H9 (cell line): Measurements from ENCODE around the gene FARSB. TPM values are rescaled to one million over a fixed set of nuclear protein-coding genes. Genes with fewer than 3 reads are reported as not detected.

Source experiments
- DNase-seq: peaks from one replicate; pipeline ENCODE4 v3.0.0-alpha.2; 2017
- H2AFZ ChIP-seq: one replicate; pipeline ENCODE4 v1.6.1; 2013; ENCODE audit warnings: mild to moderate bottlenecking, low read length, control low read depth, moderate library complexity
- H2AK5ac ChIP-seq: 2 replicates; pipeline ENCODE4 v1.6.1; 2013; ENCODE audit warnings: low read length, control low read depth, mixed read lengths; ENCODE audit not compliant: insufficient read length
- H2BK120ac ChIP-seq: one replicate; pipeline ENCODE4 v1.6.1; 2013; ENCODE audit warnings: low read depth, mild to moderate bottlenecking, low read length, control low read depth, inconsistent platforms; ENCODE audit not compliant: poor library complexity, severe bottlenecking
- H2BK12ac ChIP-seq: 2 replicates; pipeline ENCODE4 v1.6.1; 2013; ENCODE audit warnings: low read length, control low read depth, mixed read lengths, low read depth; ENCODE audit not compliant: insufficient read length
- H2BK15ac ChIP-seq: 2 replicates; pipeline ENCODE4 v1.6.1; 2013; ENCODE audit warnings: low read depth, low read length, control low read depth
- H2BK20ac ChIP-seq: one replicate; pipeline ENCODE4 v1.6.1; 2013; ENCODE audit warnings: low read depth, mild to moderate bottlenecking, low read length, control low read depth, inconsistent platforms; ENCODE audit not compliant: poor library complexity, severe bottlenecking
- H2BK5ac ChIP-seq: 2 replicates; pipeline ENCODE4 v1.6.1; 2013; ENCODE audit warnings: low read length, control low read depth, mixed read lengths; ENCODE audit not compliant: insufficient read length
- H3K14ac ChIP-seq: 2 replicates; pipeline ENCODE4 v1.6.1; 2013; ENCODE audit warnings: low read length, control low read depth; ENCODE audit not compliant: insufficient read depth
- H3K18ac ChIP-seq: 2 replicates; pipeline ENCODE4 v1.6.1; 2013; ENCODE audit warnings: low read depth, mild to moderate bottlenecking, mixed read lengths, low read length, control low read depth; ENCODE audit not compliant: insufficient read length
- H3K23ac ChIP-seq: 2 replicates; pipeline ENCODE4 v1.6.1; 2013; ENCODE audit warnings: low read length, control low read depth, mixed read lengths, low read depth; ENCODE audit not compliant: insufficient read length
- H3K23me2 ChIP-seq: 2 replicates; pipeline ENCODE4 v1.6.1; 2013; ENCODE audit warnings: low read depth, mild to moderate bottlenecking, mixed read lengths, low read length, control low read depth; ENCODE audit not compliant: insufficient read length, poor library complexity, severe bottlenecking
- H3K27ac ChIP-seq: 2 replicates; pipeline ENCODE4 v1.5.1; 2013; ENCODE audit warnings: low read length, control low read depth, mixed read lengths, low read depth; ENCODE audit not compliant: insufficient read length
- H3K27me3 ChIP-seq: 2 replicates; pipeline ENCODE4 v1.6.1; 2013; ENCODE audit warnings: low read length, control low read depth, inconsistent platforms; ENCODE audit not compliant: insufficient read depth
- H3K4ac ChIP-seq: 2 replicates; pipeline ENCODE4 v1.6.1; 2013; ENCODE audit warnings: low read depth, mild to moderate bottlenecking, control low read depth, inconsistent platforms, low read length, moderate library complexity
- H3K4me1 ChIP-seq: 2 replicates; pipeline ENCODE4 v1.6.1; 2013; ENCODE audit warnings: low read length, control low read depth, inconsistent platforms; ENCODE audit not compliant: insufficient read depth
- H3K4me2 ChIP-seq: 2 replicates; pipeline ENCODE4 v1.6.1; 2013; ENCODE audit warnings: low read length, control low read depth, mixed read lengths; ENCODE audit not compliant: insufficient read length, insufficient read depth
- H3K56ac ChIP-seq: 2 replicates; pipeline ENCODE4 v1.6.1; 2013; ENCODE audit warnings: low read depth, mild to moderate bottlenecking, mixed read lengths, low read length, control low read depth; ENCODE audit not compliant: insufficient read length
- H3K79me1 ChIP-seq: 2 replicates; pipeline ENCODE4 v1.6.1; 2013; ENCODE audit warnings: low read depth, mild to moderate bottlenecking, moderate library complexity, low read length, control low read depth, inconsistent platforms; ENCODE audit not compliant: insufficient read depth, poor library complexity, severe bottlenecking
- H3K79me2 ChIP-seq: 2 replicates; pipeline ENCODE4 v1.6.1; 2013; ENCODE audit warnings: low read length, control low read depth, inconsistent platforms; ENCODE audit not compliant: insufficient read depth
- H3K9ac ChIP-seq: 2 replicates; pipeline ENCODE4 v1.6.1; 2013; ENCODE audit warnings: low read length, control low read depth, mixed read lengths; ENCODE audit not compliant: insufficient read length; ENCODE audit errors: extremely low read depth
- H3K9me3 ChIP-seq: one replicate; pipeline ENCODE4 v1.6.1; 2013; ENCODE audit warnings: low read depth, low read length, inconsistent platforms; ENCODE audit not compliant: control insufficient read depth
- H3T11ph ChIP-seq: one replicate; pipeline ENCODE4 v1.6.1; 2013; ENCODE audit warnings: mild to moderate bottlenecking, low read length, control low read depth, inconsistent platforms
- H4K20me1 ChIP-seq: one replicate; pipeline ENCODE4 v1.6.1; 2013; ENCODE audit not compliant: control insufficient read depth, insufficient read length, insufficient read depth
- H4K5ac ChIP-seq: 2 replicates; pipeline ENCODE4 v1.6.1; 2013; ENCODE audit warnings: low read depth, mild to moderate bottlenecking, mixed read lengths, low read length, control low read depth; ENCODE audit not compliant: insufficient read length
- H4K8ac ChIP-seq: replicated peaks from 2 replicates; pipeline ENCODE4 v1.6.1; 2013; ENCODE audit warnings: low read length, control low read depth, mixed read lengths, low read depth; ENCODE audit not compliant: insufficient read length
- H4K91ac ChIP-seq: 2 replicates; pipeline ENCODE4 v1.6.1; 2013; ENCODE audit warnings: low read depth, mild to moderate bottlenecking, moderate library complexity, mixed read lengths, low read length, control low read depth; ENCODE audit not compliant: insufficient read length
- H3K27ac Mint-ChIP-seq, 3 experiments: 2 replicates in 2 of 3; 3 replicates in 1 of 3; pipeline ENCODE4 v1.8.0; 2020 to 2021; ENCODE audit warnings: mixed read lengths in 3 of 3, mild to moderate bottlenecking in 1 of 3, moderate library complexity in 1 of 3
- H3K27me3 Mint-ChIP-seq: 2 replicates; pipeline ENCODE4 v1.8.0; 2021; ENCODE audit warnings: low read depth, mild to moderate bottlenecking, moderate library complexity, mixed read lengths
- H3K36me3 Mint-ChIP-seq, 3 experiments: 2 replicates in 2 of 3; 3 replicates in 1 of 3; pipeline ENCODE4 v1.8.0; 2020 to 2021; ENCODE audit warnings: low read depth in 3 of 3, mixed read lengths in 3 of 3; ENCODE audit not compliant: insufficient read depth in 1 of 3
- H3K4me1 Mint-ChIP-seq, 2 experiments: 2 replicates each; pipeline ENCODE4 v1.8.0; 2020; ENCODE audit warnings: mixed read lengths in 2 of 2
- H3K4me3 Mint-ChIP-seq, 2 experiments: 2 replicates in 1 of 2; 3 replicates in 1 of 2; pipeline ENCODE4 v1.8.0; 2020 to 2021; ENCODE audit warnings: mild to moderate bottlenecking in 2 of 2, mixed read lengths in 2 of 2, moderate library complexity in 1 of 2
- H3K9me3 Mint-ChIP-seq, 2 experiments: 2 replicates in 1 of 2; 3 replicates in 1 of 2; pipeline ENCODE4 v1.8.0; 2020; ENCODE audit warnings: mild to moderate bottlenecking in 2 of 2, mixed read lengths in 2 of 2, moderate library complexity in 1 of 2
- CTCF ChIP-seq: fragments of 200-600 bp; sonication (generic); conservative IDR thresholded peaks from 3 replicates; pipeline ENCODE4 v1.8.0; 2021; ENCODE audit warnings: antibody characterized with exemption, mild to moderate bottlenecking
- WGBS: extraction: QIAGEN DNeasy Blood & Tissue Kit; methylation state at CpG from one replicate; pipeline ENCODE4 v1.1.7; 2013; ENCODE audit warnings: missing lambda C conversion rate, low lambda C conversion rate, mixed read lengths; ENCODE audit not compliant: insufficient read length; ENCODE audit errors: extremely low coverage; 5-methylcytosine and 5-hydroxymethylcytosine counted together
- total RNA-seq: library from RNA; stranded (reverse); gene quantifications from 2 replicates; pipeline ENCODE4 v1.2.1, GENCODE V29; 2021

FARSB gene
- total RNA-seq, 1 experiment from 2014 or later = 32.1 TPM

GRCh38 chr2:222668494-222669154 is 12.7 kb upstream of the FARSB start:
- Histone ChIP-seq H2BK120ac (no peak overlapping the region), H3K14ac (no peak overlapping the region), H3K79me2 (no peaks in the 10 kb centered on the region), H2BK12ac (no peak overlapping the region), H3K79me1 (no peaks in the 10 kb centered on the region), H4K91ac (no peak overlapping the region), H3K56ac (no peak overlapping the region), H2AK5ac (no peak overlapping the region), H3T11ph (no peak overlapping the region), H3K18ac (no peak overlapping the region), H2BK15ac (no peak overlapping the region), H4K5ac (no peak overlapping the region), H3K23ac (no peak overlapping the region), H4K20me1 (no peaks in the 10 kb centered on the region), H2BK5ac (no peak overlapping the region), H3K4me2 (no peak overlapping the region), H2AFZ (no peak overlapping the region), H3K23me2 (peaks cover 11% of the 10 kb centered on the region), H2BK20ac (no peak overlapping the region), H3K4me1 (no peaks in the 10 kb centered on the region), H3K27me3 (peaks cover 2% of the 10 kb centered on the region; the same call in 1 of the 2 replicates), H3K9ac (no peak overlapping the region), H3K9me3 (no peaks in the 10 kb centered on the region), H4K8ac (no peak overlapping the region), H3K4ac (no peak overlapping the region), H3K27ac (no peak overlapping the region)
- TF ChIP-seq CTCF = no peak
- no peaks in the 10 kb centered on the region; a peak in 1 of 5 replicates for H3K9me3 Mint-ChIP-seq
- DNase-seq = no peak
- H3K4me1 Mint-ChIP-seq = peaks cover 12 to 13% of the 10 kb centered on the region in 2 experiments
- H3K36me3 Mint-ChIP-seq = no peaks in the 10 kb centered on the region; a peak in 1 of 7 replicates
- WGBS = no CpG with 5 or more reads among the region's 3 CpGs
- H3K4me3 Mint-ChIP-seq = no peak overlapping the region
- no peak overlapping the region for H3K27ac Mint-ChIP-seq
- peaks cover 65% of the 10 kb centered on the region for H3K27me3 Mint-ChIP-seq
